Left renal pelvis (tissue), 4 donors: ENCODE results near the gene DNMT3A. TPM values are rescaled to one million over a fixed set of nuclear protein-coding genes. Genes with fewer than 3 reads are reported as not detected.
"Not testable (repeated sequence)": the region's sequence is repeated elsewhere in the genome, so short reads cannot be mapped to it uniquely, and the experiment has no call there.

Experiments
- DNase-seq, 4 donors: peaks; one replicate each; pipeline ENCODE4 v3.0.0-alpha.2; 2013; ENCODE audit warnings: low read depth in 4 of 4, low spot score in 3 of 4
- polyA plus RNA-seq, 4 donors: library from polyadenylated mRNA; unstranded; fragments of 120-200 nt; gene quantifications; one replicate each; pipeline ENCODE4 v1.2.1, GENCODE V29; 2013; ENCODE audit not compliant: insufficient read length in 4 of 4

The DNMT3A gene
- polyA plus RNA-seq, 4 donors = 61.3 to 96.8 (median 75.7) TPM

GRCh38 chr2:25286723-25287483 lies 54.8 kb downstream of the DNMT3A start:
- no peak for DNase-seq

- DNase-seq = no peak
These were observed 55.7 kb downstream of the DNMT3A start for GRCh38 chr2:25286025-25286400.

GRCh38 chr2:25285265-25286024 lies 56.3 kb downstream of the DNMT3A start:
- DNase-seq = no peak

- DNase-seq = no peak
These were observed 57.0 kb downstream of the DNMT3A start for GRCh38 chr2:25284756-25285155.

GRCh38 chr2:25283921-25284320 lies 57.8 kb downstream of the DNMT3A start:
- no peak for DNase-seq

- no peak for DNase-seq
These were observed 59.8 kb downstream of the DNMT3A start for GRCh38 chr2:25281941-25282340.

- no peak for DNase-seq
These were observed 60.2 kb downstream of the DNMT3A start for GRCh38 chr2:25281522-25281921.

GRCh38 chr2:25280051-25280687 lies 61.6 kb downstream of the DNMT3A start:
- DNase-seq = no peak

GRCh38 chr2:25279091-25279651 lies 62.6 kb downstream of the DNMT3A start:
- no peak for DNase-seq

- no peak for DNase-seq
These were observed 64.9 kb downstream of the DNMT3A start for GRCh38 chr2:25276569-25277465.

- DNase-seq = no peak
These were observed 66.2 kb downstream of the DNMT3A start for GRCh38 chr2:25275575-25275965.

- no peak for DNase-seq
These were observed 66.7 kb downstream of the DNMT3A start for GRCh38 chr2:25274868-25275574.

- DNase-seq = no peak
These were observed 67.7 kb downstream of the DNMT3A start for GRCh38 chr2:25273985-25274535.

- not testable (repeated sequence) for DNase-seq
These were observed 69.0 kb downstream of the DNMT3A start for GRCh38 chr2:25272705-25273104.

- DNase-seq = no peak
These were observed 71.7 kb downstream of the DNMT3A start for GRCh38 chr2:25270061-25270460.

GRCh38 chr2:25269233-25269632 lies 72.5 kb downstream of the DNMT3A start:
- no peak for DNase-seq

GRCh38 chr2:25268139-25268538 lies 73.6 kb downstream of the DNMT3A start:
- DNase-seq = no peak

GRCh38 chr2:25266399-25266798 lies 75.3 kb downstream of the DNMT3A start:
- no peak for DNase-seq

GRCh38 chr2:25265802-25266201 lies 75.9 kb downstream of the DNMT3A start:
- DNase-seq = no peak
